ENCODE measurements around the gene TMSB15A. TPM values are rescaled to one million over a fixed set of nuclear protein-coding genes. Genes with fewer than 3 reads are reported as not detected.

TMSB15A gene
- total and polyA plus RNA-seq, 2 of the 8 experiments (the other 6 are each of a cell fraction or from before 2014, with no cell fraction given), result 87.6 to 189 TPM

DNA sequence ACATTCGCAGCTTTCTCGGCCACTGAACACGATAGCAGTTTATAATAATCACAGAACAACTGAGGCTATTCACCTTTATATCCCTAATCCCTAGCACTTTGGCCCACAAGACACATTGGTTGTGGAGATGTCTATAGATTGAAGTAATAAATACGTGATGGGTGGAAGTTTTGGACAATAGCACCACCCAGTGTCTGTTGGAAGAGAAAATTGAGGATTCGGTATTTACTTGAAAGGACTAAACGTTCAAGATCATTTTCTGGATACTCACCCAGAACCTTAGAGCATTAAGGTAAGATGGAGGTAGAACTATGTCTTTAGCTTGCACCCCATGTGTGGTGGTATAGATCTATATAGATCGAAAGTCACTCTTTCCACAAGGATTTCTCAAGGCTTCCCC, 787 bp upstream of the TMSB15A start:
- no peaks in the 10 kb centered on the region; the same call in 1 of the 2 replicates for H3K23me2 ChIP-seq (ENCODE audit: low read depth, low read length)
- peaks cover 0 to 12% (median 0%) of the 10 kb centered on the region in 4 experiments; a peak in 3 of 8 replicates for H3K36me3 ChIP-seq (ENCODE audit: control insufficient read depth in 2 of 4, insufficient read depth in 4 of 4, low read length in 3 of 4)
- no peak overlapping the region for H3K56ac ChIP-seq (replicated peaks; ENCODE audit: insufficient read length, low read depth, low read length)
- no peak overlapping the region for H4K5ac ChIP-seq (ENCODE audit: insufficient read length, low read depth, low read length)
- no peaks in the 10 kb centered on the region for H4K20me1 ChIP-seq (replicated peaks in 1 of 2; ENCODE audit: control insufficient read depth in 1 of 2, insufficient read depth in 2 of 2, low read length in 2 of 2)
- no peaks in the 10 kb centered on the region for H3K4me1 ChIP-seq (replicated peaks in 1 of 4; ENCODE audit: control insufficient read depth in 3 of 4, insufficient read depth in 4 of 4, low read length in 3 of 4)
- H4K8ac ChIP-seq (ENCODE audit: extremely low read depth, insufficient read depth, low read length), result no peak overlapping the region
- H2BK5ac ChIP-seq (ENCODE audit: low read depth, low read length), result no peak overlapping the region
- no peak overlapping the region for H4K91ac ChIP-seq (replicated peaks; ENCODE audit: insufficient read length, low read length)
- H2AK5ac ChIP-seq (ENCODE audit: low read depth, low read length), result no peak overlapping the region
- no peaks in the 10 kb centered on the region; a peak in 1 of 4 replicates for H3K79me2 ChIP-seq (ENCODE audit: control insufficient read depth in 1 of 2, insufficient read depth in 2 of 2, low read length in 2 of 2)
- no peaks in the 10 kb centered on the region for H3K9me3 ChIP-seq (ENCODE audit: insufficient read depth in 2 of 2, low read depth in 1 of 2, low read length in 1 of 2)
- H3K4me2 ChIP-seq (ENCODE audit: insufficient read depth in 1 of 2, low read depth in 2 of 2, low read length in 2 of 2), result peak overlapping the region; percentile 38 to 85; a peak in 2 of 4 replicates
- 0 out of 8 replicates have a peak overlapping the region, but pooled peaks of 1 of the 4 experiments have one; percentile 41 for H3K4me3 ChIP-seq (ENCODE audit: extremely low read depth in 1 of 4, insufficient read depth in 2 of 4, low read depth in 3 of 4, low read length in 4 of 4)
- no peak overlapping the region for H2BK12ac ChIP-seq (ENCODE audit: low read depth, low read length)
- H2BK20ac ChIP-seq (ENCODE audit: low read length), result no peak overlapping the region
- H3K14ac ChIP-seq (ENCODE audit: insufficient read length), result no peak overlapping the region
- FAIRE-seq (no peak), DNase-seq (ENCODE audit: low read depth in 1 of 2, low spot score in 2 of 2) (no peak)
- ChIA-PET POLR2A (ENCODE audit: partially characterized antibody) (no interaction called here), CTCF (ENCODE audit: partially characterized antibody) (no interaction called here)
- no peak overlapping the region for H3K4ac ChIP-seq (replicated peaks; ENCODE audit: insufficient read length, low read depth, low read length)
- 51% methylated on average over 3 of the region's 7 CpGs; no CpG with 5 or more reads in 1 of the 2 experiments for WGBS, 2 experiments (ENCODE audit: extremely low coverage in 1 of 2, insufficient coverage in 1 of 2, insufficient read length in 1 of 2, insufficient replicate concordance in 2 of 2, low coverage in 1 of 2, low lambda C conversion rate in 2 of 2, missing lambda C conversion rate in 1 of 2)
- H3K18ac ChIP-seq (ENCODE audit: extremely low read depth, low read length), result no peak overlapping the region
- H2AFZ ChIP-seq (ENCODE audit: low read length), result no peak overlapping the region
- H3K27me3 ChIP-seq (replicated peaks in 1 of 4; ENCODE audit: control insufficient read depth in 3 of 4, extremely low read depth in 1 of 4, insufficient read depth in 3 of 4, low read length in 3 of 4), result no peaks in the 10 kb centered on the region
- no peak overlapping the region for H3K23ac ChIP-seq (ENCODE audit: insufficient read length)
- TF ChIP-seq RAD21 (IDR thresholded peaks at IDR 0.05 in 1 of 2, conservative IDR thresholded peaks at IDR 0.05 in 1 of 2; ENCODE audit: low read depth in 2 of 2, low read length in 2 of 2), result peak; percentile 25 to 44; a peak in 3 of 4 replicates
- no peak for TF ChIP-seq KDM1A (IDR thresholded peaks at IDR 0.05; ENCODE audit: borderline replicate concordance, low read length)
- no peak for TF ChIP-seq CREB1 (IDR thresholded peaks at IDR 0.05)
- TF ChIP-seq, protein P1, sequence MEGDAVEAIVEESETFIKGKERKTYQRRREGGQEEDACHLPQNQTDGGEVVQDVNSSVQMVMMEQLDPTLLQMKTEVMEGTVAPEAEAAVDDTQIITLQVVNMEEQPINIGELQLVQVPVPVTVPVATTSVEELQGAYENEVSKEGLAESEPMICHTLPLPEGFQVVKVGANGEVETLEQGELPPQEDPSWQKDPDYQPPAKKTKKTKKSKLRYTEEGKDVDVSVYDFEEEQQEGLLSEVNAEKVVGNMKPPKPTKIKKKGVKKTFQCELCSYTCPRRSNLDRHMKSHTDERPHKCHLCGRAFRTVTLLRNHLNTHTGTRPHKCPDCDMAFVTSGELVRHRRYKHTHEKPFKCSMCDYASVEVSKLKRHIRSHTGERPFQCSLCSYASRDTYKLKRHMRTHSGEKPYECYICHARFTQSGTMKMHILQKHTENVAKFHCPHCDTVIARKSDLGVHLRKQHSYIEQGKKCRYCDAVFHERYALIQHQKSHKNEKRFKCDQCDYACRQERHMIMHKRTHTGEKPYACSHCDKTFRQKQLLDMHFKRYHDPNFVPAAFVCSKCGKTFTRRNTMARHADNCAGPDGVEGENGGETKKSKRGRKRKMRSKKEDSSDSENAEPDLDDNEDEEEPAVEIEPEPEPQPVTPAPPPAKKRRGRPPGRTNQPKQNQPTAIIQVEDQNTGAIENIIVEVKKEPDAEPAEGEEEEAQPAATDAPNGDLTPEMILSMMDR (IDR thresholded peaks at IDR 0.05; ENCODE audit: control extremely low read depth in 1 of 3, insufficient read depth in 1 of 3, low read depth in 1 of 3, low read length in 3 of 3), result peak in 1 of 3 experiments; percentile 12; a peak in 2 of 4 replicates
- TF ChIP-seq SP4 (IDR thresholded peaks at IDR 0.05; ENCODE audit: low read length), result no peak
- no peak for TF ChIP-seq RNF2 (IDR thresholded peaks at IDR 0.05; ENCODE audit: borderline replicate concordance, low read depth, low read length, missing control alignments, poor library complexity, severe bottlenecking)
- no peaks in the 10 kb centered on the region for H3K79me1 ChIP-seq (ENCODE audit: low read depth, low read length)
- H3K27ac ChIP-seq (ENCODE audit: low read depth, low read length), result no peak overlapping the region
- no peak overlapping the region for H2BK120ac ChIP-seq (replicated peaks; ENCODE audit: low read depth, low read length)
- H3K9ac ChIP-seq (replicated peaks in 1 of 4; ENCODE audit: extremely low read depth in 1 of 4, low read depth in 3 of 4, low read length in 3 of 4), result no peak overlapping the region
- H2BK15ac ChIP-seq (ENCODE audit: low read length), result no peak overlapping the region

Data from H1 (cell line).